Activated CD4-positive, alpha-beta T cell treated with anti-CD3 and anti-CD28 coated beads for 4 hours (primary cell): ENCODE measurements around the gene MIGA2.
"Not testable (repeated sequence)": the region's sequence is repeated elsewhere in the genome, so short reads cannot be mapped to it uniquely, and the experiment has no call there.

ENCODE experiments used
- DNase-seq, 2 donors: peaks; one replicate each; pipeline ENCODE4 v3.0.0-alpha.2; 2020

Gene MIGA2

DNA sequence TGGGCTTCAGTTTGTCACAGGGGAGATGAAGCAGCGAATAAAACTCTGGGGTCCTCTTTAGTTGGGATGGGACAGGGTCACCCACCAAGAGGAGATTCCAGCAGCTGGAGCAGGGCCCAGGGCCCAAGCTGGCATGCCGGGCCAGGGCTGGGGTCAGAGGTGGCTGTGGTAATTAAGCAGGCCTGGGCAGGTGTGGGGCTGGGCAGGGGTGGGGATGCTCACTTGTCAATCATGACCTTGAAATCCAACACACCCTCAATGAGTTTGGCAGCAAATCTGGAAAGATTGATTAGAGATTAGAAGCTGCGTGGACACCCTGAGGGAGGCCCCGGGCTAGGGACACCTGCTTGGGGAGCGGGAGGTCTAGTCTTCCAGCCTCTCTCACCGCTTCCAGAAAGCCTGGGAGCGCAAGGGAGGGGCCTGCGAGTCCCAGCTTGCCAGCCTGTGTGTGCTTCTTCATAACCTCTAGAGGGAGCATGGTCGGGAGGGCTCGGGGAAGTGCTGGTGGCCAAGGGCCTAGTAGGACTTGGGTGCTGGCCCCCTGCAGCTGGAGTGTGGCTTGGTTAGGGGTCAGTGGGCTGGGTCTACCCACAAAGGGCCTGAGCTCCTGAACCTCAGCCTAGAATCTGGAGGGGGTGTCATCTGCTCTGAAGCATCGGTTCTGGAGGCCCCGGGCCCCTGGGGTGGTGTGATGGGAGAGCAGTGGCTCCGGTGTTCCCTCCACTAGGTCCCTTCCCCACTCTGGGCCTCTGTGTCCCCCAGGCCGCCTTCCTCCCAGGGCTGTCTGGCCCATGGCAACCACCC is 66.6 kb downstream of the MIGA2 start:
- no peak for DNase-seq

DNA sequence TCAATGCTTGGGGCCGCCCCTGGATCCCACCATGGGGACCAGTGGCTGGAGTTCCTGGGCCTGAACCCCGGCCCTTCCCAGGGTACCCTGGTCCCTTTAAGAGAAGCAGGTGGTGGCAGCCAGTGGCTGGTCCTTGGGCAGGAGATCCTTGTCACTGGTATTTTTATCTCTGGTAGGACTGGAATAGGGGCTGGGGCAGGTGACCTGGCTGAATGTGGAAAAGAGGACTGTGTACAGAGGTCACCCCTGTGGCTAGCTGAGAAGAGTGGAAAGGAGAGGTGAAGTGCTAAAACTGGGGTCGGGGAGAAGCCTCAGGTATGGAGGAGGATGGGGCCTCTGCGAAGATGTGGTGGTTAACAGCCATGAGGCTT is 67.2 kb downstream of the MIGA2 start:
- DNase-seq, result no peak

DNA sequence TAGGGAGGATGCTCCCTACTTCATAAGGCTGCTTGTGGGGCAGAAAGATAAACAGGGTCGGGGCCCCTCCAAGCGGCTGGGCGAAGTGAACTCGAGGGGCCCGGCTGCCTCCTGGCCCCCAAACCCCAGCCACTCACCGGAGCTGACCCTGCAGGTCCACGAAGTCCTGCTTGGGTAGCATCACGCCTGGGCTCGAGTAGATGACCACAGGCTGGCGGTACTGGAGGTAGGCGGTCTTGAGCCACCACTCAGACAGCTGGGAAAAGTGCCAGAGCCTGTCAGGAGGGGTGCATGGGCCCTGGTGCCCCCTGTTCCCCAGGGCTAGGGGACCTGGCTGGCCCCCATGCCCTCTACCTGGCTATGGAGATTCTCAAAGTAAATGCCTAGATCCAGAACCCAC is 67.6 kb downstream of the MIGA2 start:
- no peak for DNase-seq

DNA sequence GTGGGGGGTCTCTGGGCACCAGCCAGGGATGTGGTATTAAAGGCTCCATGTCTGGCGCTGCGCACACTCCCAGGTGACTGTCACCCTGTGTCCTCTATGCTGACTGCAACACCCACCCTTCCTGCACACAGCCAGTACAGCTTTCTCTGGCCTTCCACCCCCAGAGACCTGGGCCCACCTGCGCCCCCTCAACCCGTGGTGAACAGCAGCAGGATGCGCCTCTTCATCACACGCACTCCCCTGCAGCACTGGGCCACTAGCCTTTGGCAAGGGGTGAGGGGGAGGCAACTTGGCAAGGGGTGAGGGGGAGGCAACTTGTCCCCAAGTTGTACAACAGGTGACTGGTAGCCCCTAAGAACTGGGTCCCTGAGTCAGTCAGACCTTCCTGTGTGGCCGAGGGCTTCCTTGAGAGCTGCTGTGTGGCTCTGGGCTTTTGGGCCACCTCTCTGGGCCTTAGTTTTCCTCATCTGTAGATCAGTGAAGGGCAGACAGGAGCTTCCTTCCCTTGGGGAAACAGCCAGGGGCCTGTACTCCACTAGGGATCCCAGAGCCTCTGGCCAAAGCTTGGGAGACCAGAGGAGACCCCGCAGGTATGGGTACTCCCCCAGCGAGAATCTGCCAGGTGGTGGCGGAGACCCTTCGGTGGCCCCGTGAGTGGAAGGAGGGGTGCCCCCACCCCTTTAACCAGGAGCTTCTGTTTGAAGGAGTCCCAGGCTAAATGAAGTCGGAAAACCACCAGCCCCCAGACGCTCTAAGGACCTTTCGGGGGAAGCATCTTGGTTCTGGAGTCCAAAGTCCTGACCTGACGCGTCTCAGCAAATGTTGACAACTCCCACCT is 69.7 kb downstream of the MIGA2 start:
- no peak for DNase-seq

DNA sequence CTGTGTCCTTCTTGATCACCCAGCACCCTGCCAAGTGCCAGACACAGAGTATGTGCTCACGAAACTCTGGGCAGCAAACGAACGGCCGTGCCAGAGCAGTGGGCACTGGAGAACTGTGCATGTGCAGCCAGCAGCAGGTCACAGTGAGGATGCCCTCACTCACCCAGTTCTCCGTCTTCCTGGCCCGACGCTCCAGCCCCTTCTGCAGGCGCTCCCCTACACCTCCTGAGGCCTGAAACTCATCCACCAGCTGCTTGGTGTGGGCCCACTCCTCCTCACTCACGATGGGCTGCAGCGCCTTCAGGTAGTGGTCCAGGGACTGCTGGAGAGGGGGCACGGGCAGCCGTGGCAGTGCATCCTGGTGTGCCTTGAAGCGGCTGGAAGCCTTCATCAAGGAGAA is 71.2 kb downstream of the MIGA2 start:
- DNase-seq, result no peak

DNA sequence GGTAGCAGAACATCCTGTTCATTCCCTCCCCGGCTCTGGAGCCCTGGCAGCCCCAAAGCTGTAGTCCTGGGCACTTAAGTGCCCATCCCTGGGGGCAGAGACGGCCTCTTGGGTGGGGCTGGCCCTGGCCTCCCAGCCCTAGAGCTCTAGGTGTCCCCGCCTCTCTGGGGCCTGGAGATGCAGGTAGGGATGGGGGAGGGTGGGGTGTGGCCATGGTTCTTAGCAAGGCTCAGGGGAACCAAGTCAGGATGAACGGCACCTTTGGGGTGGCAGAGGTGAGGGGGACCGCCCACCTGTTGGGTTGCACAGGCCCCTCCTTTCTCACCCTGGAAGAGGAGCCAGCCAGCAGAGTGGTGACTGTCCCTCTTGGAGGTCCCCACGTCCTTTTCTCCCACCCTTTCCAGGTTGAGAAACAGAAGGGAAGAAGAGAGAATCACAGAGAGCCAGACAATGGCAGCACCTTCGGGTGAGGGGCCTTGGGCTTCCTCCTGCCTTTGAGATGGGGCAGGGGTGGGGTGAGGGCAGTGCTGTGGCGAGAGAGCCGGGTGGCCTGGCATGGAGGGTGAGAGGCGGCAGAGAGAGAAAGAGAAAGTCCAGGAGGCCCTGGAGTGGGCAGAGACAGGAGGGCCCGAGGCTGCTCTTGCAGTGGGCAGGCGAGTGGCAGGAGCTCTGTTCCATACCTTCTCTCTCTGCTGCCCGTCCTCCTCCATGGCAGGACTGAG is 71.8 kb downstream of the MIGA2 start:
- DNase-seq, result no peak

DNA sequence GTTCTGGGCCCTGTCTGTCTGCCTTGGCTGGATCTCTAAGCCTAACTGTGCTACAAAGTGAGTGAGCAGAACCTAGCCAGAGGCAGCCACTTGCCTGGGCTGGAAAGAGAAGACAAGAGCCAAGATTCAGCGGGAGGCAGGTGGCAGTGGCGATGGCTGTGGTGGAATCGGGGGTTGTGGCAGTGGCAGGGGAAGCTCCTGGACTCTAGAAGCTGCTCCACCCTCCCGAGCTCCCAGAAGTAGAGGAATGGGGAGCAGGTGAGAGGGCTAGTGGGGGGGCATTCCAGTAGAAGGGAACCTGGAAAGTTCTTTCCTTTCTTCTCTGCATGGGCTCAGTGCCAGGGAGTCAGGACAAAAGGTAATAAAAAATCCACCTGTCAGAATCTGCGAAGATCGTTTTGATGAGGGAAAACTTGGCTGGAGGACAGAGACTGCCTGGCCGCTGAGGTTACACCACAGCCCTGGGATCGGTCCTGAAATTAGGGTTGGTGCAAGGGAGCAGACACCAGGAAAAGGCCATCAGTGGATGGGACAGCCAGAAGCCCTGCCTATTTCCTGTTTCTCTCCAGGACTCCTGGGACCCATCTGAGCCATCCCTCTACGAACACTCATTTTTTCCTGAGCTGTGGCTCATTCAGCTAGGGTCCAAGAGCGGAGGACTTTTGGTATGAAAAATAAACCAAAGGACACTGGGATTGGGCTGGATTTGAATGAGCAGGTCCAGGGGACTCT is 72.5 kb downstream of the MIGA2 start:
- no peak for DNase-seq

DNA sequence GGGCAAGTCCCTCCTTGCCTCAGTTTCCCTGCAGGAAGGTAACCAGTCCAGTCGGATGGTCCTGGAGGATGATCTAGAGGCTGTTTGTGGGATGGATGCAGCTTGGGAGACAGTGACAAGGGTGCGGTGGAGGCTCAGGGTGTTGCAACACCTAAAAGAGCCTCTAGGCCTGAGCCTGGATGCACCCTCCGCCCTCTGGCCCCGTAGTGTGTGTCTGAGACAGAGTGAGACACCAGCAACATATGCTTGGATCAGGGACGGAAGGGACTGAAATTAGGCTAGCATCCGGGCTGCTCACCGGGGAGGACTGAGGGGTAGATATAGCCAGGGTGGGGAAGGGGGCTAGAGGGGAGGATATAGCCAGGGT is 73.1 kb downstream of the MIGA2 start:
- no peak for DNase-seq

DNA sequence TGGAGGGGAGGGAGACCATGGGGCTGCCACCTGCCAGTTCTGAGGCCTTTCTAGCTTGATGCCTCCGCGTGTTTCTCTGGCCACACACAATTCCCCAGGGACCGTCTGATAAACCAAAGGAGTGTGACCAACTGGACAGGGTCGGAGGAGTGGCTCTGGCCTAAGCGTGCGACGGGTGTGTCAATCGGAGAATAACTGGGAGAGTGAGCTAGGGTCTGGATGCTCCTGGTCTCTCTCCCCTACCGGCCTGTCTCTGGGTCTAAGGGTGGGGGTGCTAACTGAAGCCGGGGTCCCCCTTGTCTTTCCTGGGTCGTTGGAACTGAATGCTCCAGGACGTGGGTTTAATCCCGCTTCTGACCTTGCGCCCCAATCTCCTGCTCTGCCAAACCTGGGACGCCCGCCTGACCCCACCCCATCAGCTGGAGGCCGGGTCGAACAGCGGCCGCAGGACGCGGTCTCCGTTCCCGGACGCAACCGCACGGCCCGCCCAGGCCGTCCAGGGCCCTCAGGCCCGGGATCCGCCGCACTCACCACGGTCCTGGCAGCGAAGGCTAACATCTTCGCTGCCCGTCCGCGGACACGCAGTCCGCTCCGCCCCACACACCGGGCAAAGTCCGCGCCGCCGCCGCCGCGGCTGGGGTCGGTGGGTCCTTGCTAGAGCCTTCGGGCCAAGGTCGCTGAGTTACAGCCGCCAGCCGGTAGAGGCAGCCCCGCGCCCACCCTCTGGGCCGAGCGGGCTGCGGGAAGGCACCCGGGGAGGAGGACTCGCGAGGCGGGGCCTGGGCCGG is 73.7 kb downstream of the MIGA2 start:
- DNase-seq, result no peak

DNA sequence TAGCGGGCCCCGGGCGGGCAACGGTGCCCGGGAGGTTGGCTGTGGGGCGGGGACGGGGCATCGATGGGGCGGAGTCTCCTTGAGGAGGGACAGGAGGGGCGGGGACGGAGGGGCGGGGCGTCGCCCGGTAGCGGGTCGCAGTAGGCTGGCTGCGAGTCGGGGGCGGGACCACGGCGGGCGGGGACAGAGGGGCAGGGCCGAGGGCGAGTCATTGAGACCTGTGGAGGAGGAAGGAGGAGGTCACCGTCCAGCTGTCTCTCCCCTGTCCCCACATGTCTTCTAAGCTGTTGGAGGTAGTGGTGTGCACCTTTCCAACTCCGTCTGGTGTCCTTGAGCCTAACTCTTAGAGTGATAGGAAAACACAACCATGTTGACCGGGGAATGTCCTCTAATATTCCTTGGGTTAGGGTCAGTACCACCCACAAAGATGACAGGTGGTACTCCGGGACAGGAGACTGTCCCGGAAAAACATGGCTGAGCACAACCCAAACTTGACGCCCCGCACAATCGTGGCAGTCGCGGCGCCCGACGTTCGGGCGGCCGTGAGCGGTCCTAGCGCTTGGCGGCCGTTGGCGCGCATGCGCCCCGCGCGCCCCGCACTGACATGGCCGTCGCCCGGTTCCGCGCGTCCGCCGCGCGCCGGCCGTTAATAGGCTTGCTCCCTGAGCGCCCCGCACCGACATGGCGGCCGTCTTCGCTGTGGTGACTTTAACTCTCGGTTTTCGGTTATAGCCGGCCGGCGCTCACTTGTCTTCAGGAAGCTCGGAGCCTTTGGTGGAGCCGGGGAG is 74.5 kb downstream of the MIGA2 start, which contains the start of the genes CRAT and PTPA:
CRAT (minus strand) TSS at position 54 of the 788 bp plus-strand sequence. CDS start 284 bp downstream, outside the sequence.
PTPA (plus strand) TSS at position 676 of the 788 bp plus-strand sequence. CDS start 186 bp downstream, outside the sequence.
- DNase-seq, result peak; percentile 95 to 96

DNA sequence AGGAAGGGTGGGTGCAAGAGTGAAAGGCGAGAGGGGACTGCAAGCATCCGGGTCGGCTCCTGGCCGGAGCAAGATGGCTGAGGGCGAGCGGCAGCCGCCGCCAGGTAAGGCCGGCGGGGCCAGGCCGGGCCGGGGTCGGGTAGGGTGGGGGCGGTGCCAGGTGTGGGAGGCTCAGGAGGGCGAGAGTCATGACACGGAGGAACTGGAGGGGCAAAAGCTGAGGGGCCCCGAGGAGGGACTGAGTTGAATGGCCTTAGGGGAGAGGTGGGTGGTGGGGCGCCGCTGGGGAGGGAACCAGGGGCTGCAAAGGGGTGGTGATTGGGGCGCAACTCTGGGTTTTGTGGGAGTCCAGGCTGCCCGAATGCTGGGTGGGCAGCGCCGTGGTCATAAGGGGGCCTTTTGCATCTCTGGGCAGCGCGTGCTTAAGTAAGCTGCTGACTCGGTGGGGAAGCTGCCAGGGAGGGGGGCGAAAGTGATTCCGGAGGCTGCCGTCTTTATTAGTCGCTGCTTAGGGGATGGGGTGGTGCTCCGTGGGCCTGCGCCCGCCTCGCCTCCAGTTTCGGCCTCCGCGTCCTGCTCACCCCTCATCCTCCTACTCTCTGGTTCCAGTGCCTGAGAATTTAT is 75.2 kb downstream of the MIGA2 start:
- DNase-seq, result no peak

DNA sequence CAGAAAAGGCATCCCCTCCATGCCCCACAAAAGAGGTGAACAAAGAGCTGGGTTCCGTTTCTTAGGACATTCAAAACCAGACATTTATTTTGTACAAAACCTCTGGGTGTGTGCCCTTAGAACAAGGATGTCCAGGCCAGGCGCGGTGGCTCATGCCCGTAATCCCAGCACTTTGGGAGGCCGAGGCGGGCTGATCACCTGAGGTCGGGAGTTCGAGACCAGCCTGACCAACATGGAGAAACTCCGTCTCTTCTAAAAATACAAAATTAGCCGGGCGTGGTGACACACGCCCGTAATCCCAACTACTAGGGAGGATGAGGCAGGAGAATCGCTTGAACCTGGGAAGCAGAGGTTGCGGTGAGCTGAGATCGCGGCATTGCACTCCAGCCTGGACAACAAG is 76.1 kb downstream of the MIGA2 start:
- not testable (repeated sequence) for DNase-seq

DNA sequence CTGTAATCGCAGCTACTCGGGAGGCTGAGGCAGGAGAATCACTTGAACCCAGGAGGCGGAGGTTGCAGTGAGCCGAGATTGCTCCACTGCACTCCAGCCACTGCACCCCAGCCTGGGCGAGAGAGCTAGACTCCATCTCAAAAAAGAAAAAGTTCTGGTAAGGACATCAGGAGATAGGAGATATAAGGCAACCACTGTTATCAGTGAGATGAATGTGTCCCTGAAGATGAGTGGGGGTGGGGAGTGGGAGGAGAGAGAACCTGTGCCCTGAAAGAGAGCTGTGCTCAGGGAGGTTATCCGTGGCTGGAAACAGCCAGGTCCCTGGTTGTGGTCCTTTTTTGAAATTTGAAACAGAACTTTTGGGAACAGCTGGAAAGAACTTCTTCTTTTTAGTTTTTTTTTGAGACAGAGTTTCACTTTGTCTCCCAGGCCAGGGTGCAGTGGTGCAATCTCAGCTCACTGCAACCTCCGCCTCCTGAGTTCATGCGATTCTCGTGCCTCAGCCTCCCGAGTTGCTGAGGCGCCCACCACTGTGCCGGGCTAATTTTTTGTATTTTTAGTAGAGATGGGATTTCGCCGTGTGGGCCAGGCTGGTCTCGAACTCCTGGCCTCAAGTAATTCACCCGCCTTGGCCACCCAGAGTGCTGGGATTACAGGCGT is 77.3 kb downstream of the MIGA2 start:
- DNase-seq, result no peak

DNA sequence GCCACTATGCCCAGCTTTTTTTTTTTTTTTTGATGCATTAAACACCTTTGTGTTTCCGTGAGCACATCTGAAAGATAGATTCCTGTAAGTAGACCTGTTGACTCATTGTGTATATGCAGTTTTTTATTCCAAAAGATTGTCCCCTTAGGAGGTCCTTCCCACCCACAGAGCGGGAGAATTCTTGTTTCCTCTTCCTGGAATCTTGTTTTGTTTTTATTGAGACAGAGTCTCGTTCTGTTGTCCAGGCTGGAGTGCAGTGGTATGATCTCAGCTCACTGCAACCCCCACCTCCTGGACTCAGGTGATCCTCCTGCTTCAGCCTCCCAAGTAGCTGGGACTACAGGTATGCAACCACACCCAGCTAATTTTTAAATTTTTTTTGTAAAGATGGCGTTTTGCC is 82.4 kb downstream of the MIGA2 start:
- no peak for DNase-seq

DNA sequence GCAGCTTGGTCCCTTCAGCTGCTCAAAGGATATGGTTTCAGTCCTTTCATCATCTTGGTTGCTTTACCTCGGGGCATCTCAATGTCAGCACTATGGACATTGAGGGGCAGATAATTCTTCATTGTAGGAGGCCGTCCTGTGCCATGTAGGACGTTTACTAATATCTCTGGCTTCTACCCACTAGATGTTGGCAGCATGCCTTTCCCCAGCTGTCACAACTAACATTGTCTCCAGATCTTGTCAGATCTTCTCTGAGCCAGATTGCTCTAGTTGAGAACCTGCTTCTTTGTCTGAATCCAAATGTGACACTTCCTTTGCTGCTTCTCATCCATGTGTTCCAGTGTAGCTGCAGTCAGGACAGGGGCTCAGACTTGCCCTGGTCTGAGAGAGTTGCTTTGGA is 85.1 kb downstream of the MIGA2 start:
- no peak for DNase-seq
